NCI-H2196 treated with DMSO at 0.1 percent for 48 hours (cell line): ENCODE data around the gene PUS7.
"Not testable (repeated sequence)": the region's sequence is repeated elsewhere in the genome, so short reads cannot be mapped to it uniquely, and the experiment has no call there.

Experiments used
- DNase-seq: peaks from one replicate; lab custom pipeline; 2025; ENCODE audit not compliant: unreplicated experiment; lab: John Stamatoyannopoulos, UW

The PUS7 gene, protein sequence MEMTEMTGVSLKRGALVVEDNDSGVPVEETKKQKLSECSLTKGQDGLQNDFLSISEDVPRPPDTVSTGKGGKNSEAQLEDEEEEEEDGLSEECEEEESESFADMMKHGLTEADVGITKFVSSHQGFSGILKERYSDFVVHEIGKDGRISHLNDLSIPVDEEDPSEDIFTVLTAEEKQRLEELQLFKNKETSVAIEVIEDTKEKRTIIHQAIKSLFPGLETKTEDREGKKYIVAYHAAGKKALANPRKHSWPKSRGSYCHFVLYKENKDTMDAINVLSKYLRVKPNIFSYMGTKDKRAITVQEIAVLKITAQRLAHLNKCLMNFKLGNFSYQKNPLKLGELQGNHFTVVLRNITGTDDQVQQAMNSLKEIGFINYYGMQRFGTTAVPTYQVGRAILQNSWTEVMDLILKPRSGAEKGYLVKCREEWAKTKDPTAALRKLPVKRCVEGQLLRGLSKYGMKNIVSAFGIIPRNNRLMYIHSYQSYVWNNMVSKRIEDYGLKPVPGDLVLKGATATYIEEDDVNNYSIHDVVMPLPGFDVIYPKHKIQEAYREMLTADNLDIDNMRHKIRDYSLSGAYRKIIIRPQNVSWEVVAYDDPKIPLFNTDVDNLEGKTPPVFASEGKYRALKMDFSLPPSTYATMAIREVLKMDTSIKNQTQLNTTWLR

DNA sequence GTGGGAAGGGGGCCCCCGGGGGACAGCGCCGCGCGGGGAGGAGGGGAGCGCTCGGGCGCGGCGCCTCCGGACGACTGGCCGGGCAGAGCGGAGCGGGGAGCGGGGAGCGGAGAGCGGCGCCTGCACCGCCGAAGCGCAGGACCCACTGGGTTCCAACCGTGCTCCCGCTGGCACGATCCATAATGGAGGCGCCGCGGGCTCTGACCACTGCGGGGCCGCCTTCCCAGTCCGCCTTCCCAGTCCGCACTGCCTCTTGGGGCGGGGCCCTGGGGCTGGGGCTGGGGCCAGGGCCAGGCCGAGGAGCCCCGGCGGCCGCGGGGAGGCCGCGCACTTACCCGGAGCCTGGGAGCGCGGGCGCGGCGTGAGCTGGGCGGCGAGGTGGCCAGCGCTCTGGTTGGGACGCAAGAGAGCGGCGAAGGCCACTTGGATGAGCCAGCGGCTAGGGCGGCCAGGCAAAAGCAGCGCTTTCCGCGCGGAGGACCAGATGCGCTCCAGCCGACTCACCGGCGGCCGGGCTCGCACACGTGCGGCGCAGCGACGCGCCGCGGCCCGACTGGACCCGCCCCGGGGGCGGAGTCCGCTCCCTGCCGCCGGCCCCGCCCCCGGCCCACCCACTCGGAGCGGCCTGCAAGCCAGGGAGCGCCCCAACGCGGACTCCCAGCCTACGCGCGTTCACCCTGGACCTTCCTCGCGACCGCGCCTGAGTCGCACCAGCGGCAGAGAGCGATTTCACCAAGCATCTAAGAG is at the start of gene PUS7:
Gene PUS7, minus strand, starts transcription at position 555 of the 747 bp plus-strand sequence. CDS start 13,759 bp downstream, outside the sequence.
- DNase-seq, result peak; percentile 84

DNA sequence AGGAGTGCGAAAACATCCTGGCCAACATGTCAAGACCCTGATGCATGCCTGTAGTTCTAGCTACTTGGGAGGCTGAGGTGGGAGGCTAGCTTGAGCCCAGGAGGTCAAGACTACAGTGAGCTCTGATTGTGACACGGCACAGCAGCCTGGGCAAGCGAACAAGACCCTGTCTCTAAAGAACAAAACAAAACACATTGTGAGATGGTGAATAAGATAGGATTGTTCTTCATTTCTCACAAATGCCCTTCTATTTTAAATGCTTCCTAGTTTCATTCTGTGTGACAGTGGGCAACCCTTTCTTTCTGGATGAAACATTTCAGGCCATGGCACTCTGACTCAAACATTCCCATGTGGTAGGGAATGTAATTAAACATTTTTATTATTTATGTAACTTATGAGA is 45.8 kb upstream of the PUS7 start:
- no peak for DNase-seq

DNA sequence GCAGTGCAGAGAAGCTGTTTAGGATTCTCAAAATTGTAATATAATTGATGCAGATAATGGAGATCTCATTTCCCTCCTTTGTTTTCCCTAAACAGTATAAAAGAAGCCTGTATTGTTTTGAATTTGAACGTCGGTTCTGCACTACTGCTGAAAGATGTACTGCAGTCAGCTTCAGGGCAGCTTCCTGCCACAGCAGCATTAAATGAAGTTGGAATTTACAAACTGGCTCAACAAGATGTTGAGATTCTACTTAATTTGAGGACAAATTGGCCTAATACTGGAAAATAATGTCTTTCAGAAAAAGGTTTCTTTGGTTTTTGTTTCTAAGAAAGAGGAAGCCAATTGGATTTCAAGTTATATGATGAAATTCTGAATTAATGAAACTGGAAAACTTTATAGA is 45.0 kb upstream of the PUS7 start:
- DNase-seq, result no peak

DNA sequence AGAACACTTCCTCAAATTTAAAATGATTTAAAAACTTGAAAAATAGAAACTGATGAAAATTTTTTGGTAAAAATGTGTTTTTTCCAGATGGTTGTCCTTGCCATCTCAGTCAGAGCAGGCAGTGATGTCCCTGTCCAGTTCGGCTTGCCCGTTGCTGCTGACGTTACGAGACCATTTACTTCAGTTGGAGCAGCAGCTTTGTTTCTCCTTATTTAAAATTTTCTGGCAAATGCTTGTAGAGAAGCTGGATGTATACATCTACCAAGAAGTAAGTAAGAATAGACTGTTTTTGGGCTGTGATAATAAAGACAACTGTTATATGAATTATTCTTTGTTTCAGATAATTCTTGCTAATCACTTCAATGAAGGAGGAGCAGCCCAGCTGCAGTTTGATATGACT is 43.1 kb upstream of the PUS7 start:
- DNase-seq, result no peak

DNA sequence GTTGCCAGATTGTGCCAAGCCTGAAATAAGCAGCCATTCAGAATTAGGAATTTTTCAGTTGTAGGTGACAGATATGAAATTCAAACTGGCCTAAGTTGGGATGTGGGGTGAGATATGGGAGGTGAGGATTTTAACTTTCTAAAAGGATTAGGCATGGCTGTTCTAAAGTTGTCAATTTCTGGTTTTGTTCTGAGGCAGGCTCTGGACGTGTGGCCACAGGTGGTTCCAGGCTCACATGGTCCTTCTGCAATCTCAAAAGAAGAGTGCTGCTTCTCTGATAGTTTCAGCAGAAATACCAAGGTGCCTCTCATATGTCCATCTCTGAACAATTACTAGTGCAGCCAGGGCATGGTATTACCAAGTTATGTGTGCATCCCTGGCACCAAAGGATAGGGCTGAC is 37.9 kb upstream of the PUS7 start:
- no peak for DNase-seq

DNA sequence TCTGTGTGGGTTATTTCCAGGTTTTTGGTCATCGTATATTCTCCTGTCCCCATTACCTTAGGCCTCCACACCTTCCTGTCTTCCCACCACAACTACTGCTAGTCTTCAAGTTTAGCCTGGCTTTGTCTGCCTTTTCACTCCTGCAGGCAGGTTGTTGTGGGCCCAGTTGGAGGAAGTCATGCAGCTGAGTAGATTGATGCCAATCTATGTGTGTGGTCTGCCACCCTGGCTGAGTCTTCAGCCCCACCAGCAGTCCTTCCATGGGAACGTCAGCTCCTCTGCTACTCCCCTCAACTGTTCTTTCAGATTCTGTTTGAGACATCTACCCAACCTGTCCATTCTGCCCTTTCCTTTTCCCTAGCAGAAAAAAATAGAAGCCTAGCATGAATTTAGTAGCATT is 16.3 kb upstream of the PUS7 start:
- DNase-seq, result no peak

DNA sequence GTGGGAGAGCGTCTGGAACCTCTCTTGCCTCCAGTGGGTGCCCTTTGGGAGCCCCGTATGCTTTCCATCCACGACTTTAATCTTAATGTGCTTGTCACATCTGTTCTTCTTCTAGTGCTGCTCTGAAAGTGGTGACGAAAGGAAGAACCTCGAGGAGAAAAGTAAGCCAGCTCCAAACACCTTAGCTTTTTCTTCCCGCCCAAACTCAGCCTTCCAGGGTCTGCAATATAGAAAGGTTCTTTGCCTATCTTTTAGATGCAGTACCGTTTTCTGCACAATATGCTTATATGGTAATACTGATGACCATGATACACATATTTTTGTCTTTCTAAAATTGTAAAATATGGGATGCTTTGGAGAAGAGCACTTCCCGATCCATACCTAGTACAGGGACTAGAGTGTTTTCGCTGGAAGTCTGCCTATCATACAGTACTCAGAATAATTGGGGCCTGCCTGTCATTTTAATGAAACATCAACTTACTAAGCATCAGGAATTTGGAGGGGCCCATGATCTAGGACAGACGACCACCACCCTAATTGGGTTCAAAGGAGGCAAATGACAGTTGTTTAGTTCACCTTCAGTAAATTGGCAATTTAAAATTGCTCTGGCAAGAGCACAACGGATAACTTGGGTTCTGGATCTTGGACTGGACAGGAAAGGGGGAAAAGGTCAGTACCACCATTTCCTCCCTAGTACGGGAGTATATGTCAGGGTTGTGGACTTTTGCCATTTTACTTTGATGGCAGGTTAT is 10.8 kb upstream of the PUS7 start:
- no peak for DNase-seq

DNA sequence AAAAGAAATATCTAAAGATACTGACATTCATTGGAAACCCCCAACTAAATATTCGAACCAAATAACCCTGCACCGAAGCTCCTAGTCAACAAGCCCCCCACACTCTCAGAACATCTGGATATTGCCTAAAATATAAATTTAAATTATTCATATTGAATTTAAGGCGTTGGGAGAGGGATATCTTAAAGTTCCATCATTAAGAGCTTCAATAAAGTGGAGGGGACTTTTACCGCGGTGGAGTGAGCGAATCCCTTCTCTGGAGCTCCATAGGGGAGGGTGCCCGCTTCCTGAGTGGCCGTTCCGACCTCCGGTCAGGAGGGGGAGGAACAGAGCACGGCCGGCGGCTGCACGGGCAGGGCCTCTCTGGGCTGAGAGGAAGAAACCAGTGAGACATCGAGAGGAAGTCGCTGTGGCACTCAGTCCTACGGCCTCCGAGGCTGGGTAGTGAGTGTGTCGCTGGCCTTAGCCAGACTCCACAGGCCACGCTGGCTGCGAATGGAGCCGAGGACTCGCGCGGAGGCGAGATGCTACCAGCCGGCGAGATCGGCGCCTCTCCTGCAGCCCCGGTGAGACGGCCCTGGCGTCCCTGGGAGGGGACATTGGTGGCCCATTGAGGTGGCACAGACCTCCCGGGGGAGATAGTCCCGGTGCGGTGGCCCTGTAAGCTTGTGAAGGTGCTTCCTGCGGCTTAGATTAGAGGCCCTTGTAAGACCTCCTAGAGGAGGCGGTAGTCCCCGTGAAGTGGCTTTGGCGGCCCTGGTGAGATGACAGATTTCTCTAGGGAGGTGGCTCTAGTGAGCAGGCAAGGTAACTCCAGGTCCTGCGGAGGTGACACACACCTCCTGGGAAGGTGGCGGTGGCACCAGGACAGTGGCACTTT is 10.0 kb upstream of the PUS7 start, which contains the start of gene RINT1:
Gene RINT1, plus strand, starts transcription at position 410 of the 880 bp plus-strand sequence. Its CDS starts 115 bp downstream, at position 525.
- peak; percentile 82 for DNase-seq

DNA sequence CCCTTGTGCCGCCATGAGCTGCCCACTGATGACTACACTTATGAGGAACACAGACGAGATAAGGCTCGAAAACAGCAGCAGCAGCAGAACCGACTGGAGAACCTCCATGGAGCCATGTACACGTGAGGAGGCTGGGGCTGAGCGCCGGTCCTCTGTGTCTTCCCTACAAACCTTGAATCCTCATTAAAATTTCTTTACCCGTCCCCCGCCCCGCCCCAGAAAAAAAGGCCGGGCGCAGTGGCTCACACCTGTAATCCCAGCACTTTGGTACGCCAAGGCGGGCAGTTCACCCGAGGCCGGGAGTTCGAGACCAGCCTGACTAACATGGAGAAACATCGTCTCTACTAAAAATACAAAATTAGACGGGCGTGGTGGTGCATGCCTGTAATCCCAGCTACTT is 8.5 kb upstream of the PUS7 start:
- DNase-seq, result no peak

DNA sequence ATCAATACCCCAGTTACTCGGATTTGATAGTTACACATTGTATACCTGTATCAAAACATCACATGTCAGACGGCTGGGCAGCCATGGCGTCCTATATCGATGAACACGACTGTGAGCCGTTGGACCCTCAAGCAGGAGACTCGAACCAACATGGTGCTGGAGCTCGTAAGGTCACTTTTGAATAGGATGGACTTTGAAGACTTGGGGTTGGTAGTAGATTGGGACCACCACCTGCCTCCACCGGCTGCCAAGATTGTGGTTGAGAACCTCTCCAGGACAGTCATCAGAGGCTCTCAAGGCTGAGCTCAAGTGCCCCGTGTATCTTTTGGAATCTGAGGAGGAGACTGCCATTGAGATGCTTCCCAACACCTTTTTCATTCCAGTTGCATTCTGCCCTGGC is 8.1 kb upstream of the PUS7 start:
- no peak for DNase-seq

DNA sequence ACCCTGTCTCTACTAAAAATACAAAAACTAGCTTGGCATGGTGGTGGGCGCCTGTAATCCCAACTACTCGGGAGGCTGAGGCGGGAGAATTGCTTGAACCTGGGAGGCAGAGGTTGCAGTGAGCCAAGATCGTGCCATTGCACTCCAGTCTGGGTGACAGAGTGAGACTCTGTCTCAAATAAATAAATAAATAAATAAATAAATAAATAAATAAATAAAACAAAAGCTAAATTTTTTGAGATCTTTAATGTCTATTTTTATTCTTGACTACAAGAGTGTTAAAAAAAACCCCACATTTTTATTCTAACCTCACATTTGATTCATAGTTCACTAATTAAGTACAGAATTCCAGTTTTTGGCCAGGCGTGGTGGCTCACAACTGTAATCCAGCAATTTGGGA is 5.7 kb upstream of the PUS7 start:
- DNase-seq, result not testable (repeated sequence)

DNA sequence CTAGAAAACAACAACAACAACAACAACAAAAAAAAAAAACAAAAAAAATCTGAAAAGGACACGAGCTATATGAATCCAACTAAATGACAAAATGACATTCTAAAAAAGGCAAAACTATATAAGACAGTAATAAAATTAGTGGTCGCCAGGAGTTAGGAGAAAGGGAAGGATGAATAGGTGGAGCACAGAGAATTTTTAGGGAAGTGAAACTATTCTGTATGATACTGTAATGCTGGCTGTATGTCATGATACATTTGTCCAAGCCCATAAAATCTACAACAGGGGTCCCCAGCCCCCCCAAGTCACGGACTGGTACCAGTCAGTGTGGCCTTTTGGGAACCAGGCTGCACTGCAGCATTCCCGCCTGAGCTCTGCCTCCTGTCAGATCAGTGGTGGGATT is 2.8 kb upstream of the PUS7 start:
- DNase-seq, result no peak

DNA sequence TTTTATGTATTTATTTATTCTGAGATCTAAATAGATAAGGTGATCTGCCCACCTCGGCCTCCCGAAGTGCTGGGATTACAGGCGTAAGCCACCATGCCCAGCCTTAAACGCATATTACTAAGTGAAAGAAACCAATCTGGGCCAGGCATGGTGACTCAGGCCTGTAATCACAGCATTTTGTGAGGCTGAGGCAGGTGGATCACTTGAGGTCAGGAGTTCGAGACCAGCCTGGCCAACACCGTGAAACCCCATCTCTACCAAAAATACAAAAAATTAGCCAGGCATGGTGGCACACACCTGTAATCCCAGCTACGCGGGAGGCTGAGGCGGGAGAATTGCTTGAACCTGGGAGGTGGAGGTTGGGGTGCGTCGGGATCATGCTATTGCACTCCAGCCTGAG is 2.4 kb upstream of the PUS7 start:
- not testable (repeated sequence) for DNase-seq

DNA sequence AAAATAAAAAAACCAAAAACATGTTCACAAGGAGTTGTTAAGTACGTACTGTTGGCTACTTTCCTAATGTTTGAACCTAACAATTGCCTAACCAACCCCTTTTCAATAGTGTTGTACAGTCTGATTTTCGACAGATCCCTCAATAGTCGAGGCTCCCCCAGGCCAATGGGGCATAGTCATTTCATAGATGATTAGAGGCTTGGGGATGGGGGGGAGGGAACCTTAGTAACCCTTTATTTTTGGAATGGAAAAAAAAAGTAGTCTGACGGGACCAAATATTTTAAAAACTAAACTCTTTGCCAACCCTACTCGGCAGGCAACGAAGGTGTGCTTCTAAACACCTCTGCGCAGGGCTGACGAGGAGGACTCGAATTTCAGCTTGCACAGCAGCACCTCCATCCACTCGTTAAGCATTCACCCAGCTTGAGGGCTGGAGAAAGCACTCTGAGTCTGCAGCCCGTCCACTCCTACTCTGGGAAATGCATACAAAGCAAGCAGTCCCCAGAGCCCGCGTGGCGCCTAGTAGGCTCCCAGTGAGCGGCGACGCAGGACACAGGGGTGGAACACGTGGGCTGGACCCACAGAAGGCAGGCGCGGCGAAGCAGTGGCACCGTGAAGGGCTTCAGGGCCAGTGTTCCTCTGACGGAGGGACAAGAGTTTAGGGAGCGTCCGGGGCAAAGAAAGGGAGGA is 899 bp downstream of the PUS7 start:
- DNase-seq, result peak; percentile 35

DNA sequence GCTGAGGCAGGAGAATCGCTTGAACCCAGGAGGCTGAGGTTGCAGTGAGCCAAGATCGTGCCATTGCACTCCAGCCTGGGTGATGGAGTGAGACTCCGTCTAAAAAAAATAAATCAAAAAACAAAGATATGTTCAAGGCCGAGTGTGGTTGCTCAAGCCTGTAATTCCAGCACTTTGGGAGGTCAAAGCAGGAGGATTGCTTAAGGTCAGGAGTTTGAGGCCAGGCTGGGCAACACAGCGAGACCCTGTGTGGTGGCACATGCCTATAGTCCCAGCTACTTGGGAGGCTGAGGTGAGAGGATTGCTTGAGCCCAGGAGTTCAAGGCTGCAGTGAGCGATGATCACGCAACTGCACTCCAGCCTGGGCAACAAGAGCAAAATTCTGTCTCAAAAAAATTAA is 1.5 kb downstream of the PUS7 start:
- DNase-seq, result not testable (repeated sequence)

DNA sequence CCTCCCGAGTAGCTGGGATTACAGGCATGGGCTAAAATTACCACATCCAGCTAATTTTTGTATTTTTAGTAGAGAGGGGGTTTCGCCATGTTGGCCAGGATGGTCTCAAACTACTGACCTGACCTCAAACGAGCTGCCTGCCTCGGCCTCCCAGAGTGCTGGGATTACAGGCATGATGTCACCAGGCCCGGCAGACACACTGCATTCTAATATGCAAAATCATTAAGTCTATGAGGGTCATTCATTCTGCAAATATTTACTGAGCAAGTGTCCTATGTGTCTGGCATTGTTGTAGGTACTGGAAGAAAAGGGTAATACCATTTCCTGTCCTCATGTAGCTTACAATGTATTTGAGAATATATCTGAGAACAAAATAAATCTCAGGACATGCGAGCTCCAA is 2.7 kb downstream of the PUS7 start:
- DNase-seq, result no peak

DNA sequence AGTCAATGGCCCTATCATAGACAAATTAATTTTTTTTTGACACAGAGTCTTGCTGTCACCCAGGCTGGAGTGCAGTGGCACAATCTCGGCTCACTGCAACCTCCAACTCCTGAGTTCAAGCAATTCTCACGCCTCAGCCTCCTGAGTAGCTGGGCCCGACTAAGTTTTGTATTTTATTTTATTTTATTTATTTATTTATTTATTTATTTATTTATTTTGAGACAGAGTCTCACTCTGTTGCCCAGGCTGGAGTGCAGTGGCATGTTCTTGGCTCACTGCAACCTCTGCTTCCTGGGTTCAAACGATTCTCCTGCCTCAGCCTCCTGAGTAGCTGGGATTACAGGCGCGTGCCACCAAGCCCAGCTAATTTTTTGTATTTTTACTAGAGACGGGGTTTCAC is 6.5 kb downstream of the PUS7 start:
- not testable (repeated sequence) for DNase-seq

DNA sequence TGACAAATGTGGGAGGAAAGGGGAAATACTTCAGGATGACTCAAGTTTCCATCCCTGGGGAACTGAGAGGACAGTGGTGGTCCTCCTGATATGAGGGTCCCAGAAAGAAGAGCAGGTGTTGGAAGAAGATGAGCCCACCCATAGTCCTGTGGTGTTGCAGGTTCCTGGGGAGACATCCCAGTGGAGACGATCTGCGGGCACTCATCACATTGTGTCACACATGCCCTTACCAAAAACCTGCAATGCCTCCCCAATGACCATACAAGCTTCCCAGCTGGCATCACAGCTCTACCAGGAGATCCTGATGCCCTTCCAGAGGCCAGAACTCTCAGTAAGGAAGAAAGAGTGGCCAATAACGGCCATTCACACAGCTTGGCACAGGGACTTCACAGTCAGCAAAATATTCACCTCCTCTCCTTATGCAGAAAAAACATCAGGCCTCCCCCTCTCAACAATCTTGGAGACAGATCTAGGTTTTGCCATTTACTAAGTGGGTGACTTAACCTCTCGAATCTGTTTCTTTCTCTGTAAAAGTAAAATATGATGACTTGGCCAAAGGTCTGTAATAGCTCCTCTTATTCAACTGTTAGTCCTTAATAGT is 9.0 kb downstream of the PUS7 start:
- DNase-seq, result no peak

DNA sequence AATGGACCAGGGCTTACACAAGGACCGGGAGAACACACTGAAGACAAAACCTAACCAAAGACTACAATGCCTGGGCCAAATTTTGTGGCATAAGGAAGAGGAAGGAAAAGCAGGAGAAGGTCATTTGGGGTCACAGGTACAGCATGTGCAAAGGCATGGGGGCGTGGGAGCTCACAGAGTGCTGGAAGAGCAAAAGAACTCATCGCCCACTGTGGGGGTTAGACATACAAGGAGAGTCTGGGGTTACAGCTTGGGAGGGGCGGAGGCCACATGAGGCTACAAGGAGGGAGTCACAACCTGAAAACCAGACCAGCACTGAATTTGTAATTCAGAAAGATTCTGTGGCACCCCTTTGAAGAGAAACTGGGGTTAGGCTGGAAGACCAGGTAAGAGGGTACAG is 9.7 kb downstream of the PUS7 start:
- no peak for DNase-seq
